Measurements from ENCODE around the gene IL1RAPL2.

Gene IL1RAPL2

DNA sequence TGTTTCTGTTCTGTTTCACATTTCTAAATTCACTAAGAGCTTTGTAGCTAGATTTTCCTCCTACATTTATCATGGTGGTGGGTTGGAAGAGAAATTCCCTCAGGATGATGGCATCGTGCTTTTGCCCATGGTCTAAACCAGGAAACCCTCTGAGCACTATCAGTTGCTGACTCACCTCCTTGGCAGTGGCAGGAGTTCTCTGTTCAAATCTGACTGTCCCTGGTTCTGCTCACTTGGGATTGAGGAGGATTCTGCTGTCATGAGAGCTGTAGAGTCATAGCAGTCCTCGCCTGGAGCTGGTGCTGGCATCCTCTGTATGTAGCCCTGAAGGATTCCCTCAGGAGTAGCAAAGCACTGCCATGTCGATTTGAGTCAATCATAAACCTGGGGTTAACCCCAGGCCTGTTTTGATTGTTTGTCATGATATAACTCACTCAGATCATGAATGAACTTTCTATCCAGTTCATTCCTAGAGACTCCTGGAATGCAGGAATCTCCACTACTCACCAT, 645.1 kb downstream of the IL1RAPL2 start:
- DNase-seq (ENCODE audit: low read depth): no peak

GRCh38 chrX:105219454-105220401, 653.7 kb downstream of the IL1RAPL2 start:
- no peak overlapping the region for H3K4me3 ChIP-seq (ENCODE audit: low read depth, low read length)
- DNase-seq (ENCODE audit: low read depth): no peak
- TF ChIP-seq, protein P1, sequence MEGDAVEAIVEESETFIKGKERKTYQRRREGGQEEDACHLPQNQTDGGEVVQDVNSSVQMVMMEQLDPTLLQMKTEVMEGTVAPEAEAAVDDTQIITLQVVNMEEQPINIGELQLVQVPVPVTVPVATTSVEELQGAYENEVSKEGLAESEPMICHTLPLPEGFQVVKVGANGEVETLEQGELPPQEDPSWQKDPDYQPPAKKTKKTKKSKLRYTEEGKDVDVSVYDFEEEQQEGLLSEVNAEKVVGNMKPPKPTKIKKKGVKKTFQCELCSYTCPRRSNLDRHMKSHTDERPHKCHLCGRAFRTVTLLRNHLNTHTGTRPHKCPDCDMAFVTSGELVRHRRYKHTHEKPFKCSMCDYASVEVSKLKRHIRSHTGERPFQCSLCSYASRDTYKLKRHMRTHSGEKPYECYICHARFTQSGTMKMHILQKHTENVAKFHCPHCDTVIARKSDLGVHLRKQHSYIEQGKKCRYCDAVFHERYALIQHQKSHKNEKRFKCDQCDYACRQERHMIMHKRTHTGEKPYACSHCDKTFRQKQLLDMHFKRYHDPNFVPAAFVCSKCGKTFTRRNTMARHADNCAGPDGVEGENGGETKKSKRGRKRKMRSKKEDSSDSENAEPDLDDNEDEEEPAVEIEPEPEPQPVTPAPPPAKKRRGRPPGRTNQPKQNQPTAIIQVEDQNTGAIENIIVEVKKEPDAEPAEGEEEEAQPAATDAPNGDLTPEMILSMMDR (IDR thresholded peaks at IDR 0.05; ENCODE audit: low read depth, low read length, missing control alignments): no peak
- in situ Hi-C loops (cut with HindIII; ENCODE audit: low sequenced_read_pairs): no loop called here

More for the DNA sequence above, 645.1 kb downstream of the IL1RAPL2 start:
- H3K4me3 ChIP-seq (ENCODE audit: low read depth, low read length): no peak overlapping the region
- in situ Hi-C loops (cut with HindIII; ENCODE audit: low sequenced_read_pairs): no loop called here
- TF ChIP-seq, protein P1 (IDR thresholded peaks at IDR 0.05; ENCODE audit: low read depth, low read length, missing control alignments): no peak

- in situ Hi-C loops (cut with HindIII; ENCODE audit: low sequenced_read_pairs): no loop called here
- no peak within 1 kb of the TSS for H3K4me3 ChIP-seq (ENCODE audit: low read depth, low read length)
- TF ChIP-seq, protein P1 (IDR thresholded peaks at IDR 0.05; ENCODE audit: low read depth, low read length, missing control alignments): no peak
- DNase-seq (ENCODE audit: low read depth): no peak
Observed at GRCh38 chrX:105220636-105221035, 654.6 kb downstream of the IL1RAPL2 start, which contains the start of gene TEX13A. Gene TEX13A, minus strand, starts transcription at chrX:105220694. Its CDS starts 297 bp downstream, at chrX:105220397.

DNA sequence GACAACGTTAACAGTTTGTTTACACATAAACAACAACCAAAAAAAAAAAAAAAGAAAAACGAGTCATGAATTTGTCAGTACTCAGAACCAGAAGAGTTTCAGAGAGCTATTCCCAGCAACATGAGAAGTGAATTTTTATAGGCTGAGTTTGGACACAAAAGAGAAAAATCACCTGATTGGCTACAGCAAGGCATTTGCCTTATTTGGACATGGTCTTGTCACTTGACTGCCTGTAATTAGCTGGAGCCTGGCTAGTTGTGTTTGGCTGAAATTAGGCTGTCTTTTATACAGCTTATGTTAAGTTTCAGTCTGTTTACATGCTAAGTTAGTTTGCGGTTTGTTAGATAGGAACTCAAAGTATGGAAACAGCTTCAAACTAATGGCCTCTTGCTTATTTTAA, 655.4 kb downstream of the IL1RAPL2 start:
- no peak for DNase-seq (ENCODE audit: low read depth)
- TF ChIP-seq, protein P1 (IDR thresholded peaks at IDR 0.05; ENCODE audit: low read depth, low read length, missing control alignments): no peak
- H3K4me3 ChIP-seq (ENCODE audit: low read depth, low read length): no peak overlapping the region
- in situ Hi-C loops (cut with HindIII; ENCODE audit: low sequenced_read_pairs): no loop called here

DNA sequence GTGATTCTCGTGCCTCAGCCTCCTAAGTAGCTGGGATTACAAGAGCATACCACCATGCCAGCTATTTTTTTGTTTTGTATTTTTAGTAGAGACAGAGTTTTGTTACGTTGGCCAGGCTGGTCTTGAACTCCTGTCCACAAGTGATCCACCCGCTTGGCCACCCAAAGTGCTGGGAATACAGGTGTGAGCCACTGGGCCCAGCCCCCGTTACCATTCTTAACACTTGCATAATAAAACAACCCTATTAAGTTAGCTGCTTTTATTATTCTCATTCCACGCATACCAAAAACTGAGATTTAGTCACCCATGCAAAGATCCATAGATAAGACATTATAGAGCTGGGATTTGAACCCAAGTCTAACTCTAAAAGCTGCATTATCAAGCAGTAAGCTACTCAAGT, 660.5 kb downstream of the IL1RAPL2 start:
- TF ChIP-seq, protein P1 (IDR thresholded peaks at IDR 0.05; ENCODE audit: low read depth, low read length, missing control alignments): no peak
- no peak for DNase-seq (ENCODE audit: low read depth)
- no peak overlapping the region for H3K4me3 ChIP-seq (ENCODE audit: low read depth, low read length)
- in situ Hi-C loops (cut with HindIII; ENCODE audit: low sequenced_read_pairs): no loop called here

DNA sequence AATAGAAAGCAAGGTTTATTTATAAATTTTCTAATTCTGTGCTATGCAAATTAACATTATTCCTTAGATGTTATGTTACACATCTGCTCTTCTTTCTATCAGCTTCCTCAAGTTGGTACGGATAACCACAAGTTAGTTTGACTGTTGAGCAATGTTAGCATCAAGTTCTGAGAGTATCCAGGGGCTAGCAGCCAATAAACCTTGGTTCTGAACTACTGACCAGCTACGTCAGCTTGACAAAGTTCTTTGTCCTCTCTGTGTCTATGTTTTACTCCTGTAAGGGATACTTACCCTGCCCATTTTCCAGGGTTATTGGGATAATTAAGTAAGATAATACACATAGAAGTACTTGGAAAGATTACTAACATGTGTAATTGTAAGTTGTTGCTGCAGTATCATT, 662.6 kb downstream of the IL1RAPL2 start:
- no peak for DNase-seq (ENCODE audit: low read depth)
- TF ChIP-seq, protein P1 (IDR thresholded peaks at IDR 0.05; ENCODE audit: low read depth, low read length, missing control alignments): no peak
- no peak overlapping the region for H3K4me3 ChIP-seq (ENCODE audit: low read depth, low read length)
- in situ Hi-C loops (cut with HindIII; ENCODE audit: low sequenced_read_pairs): no loop called here
